Metanephros (tissue), 1 donor: ENCODE measurements around the gene UGDH. TPM values are rescaled to one million over a fixed set of nuclear protein-coding genes. Genes with fewer than 3 reads are reported as not detected.

Experiments used
- total RNA-seq: library from RNA; depleted of rRNA; stranded (reverse); fragments of >200 nt; gene quantifications from one replicate; pipeline ENCODE4 v1.2.3, GENCODE V29; 2014

UGDH gene
- 49.2 TPM for total RNA-seq

GRCh38 chr4:39527296-39528060 lies at the start of gene UGDH:
TSS of gene UGDH (minus strand) at chr4:39527439. CDS start at chr4:39521512, 5,927 bp downstream.

GRCh38 chr4:39458505-39459300 lies 68.5 kb downstream of the UGDH start, which contains the start of the genes LIAS and RPL9:
TSS of gene LIAS (plus strand) at chr4:39459056. CDS start at chr4:39459118, 62 bp downstream.
TSS of gene RPL9 (minus strand) at chr4:39458922. CDS start at chr4:39458439, 483 bp downstream.

Other genes with a start within 250 kb of the UGDH start
- gene RFC1, start 161.1 kb downstream of the UGDH start, total RNA-seq, result 62.7 TPM
- 0.18 TPM for gene KLB, start 120.5 kb downstream of the UGDH start, total RNA-seq
- gene RPL9, start 68.5 kb downstream of the UGDH start, total RNA-seq, result 1,202 TPM
- gene LIAS, start 68.4 kb downstream of the UGDH start, total RNA-seq, result 20.3 TPM
- 30.4 TPM for gene SMIM14, start 111.4 kb upstream of the UGDH start, total RNA-seq
- gene UBE2K, start 170.7 kb upstream of the UGDH start, total RNA-seq, result 31.8 TPM